ENCODE data around the gene LRRC31. TPM values are rescaled to one million over a fixed set of nuclear protein-coding genes. Genes with fewer than 3 reads are reported as not detected.

Gene LRRC31
- total and polyA plus RNA-seq, 2 of the 8 experiments (the other 6 are each of a cell fraction or from before 2014, with no cell fraction given), result not detected

GRCh38 chr3:169907476-169907875 is 37.7 kb upstream of the LRRC31 start:
- Histone ChIP-seq H4K5ac (ENCODE audit: insufficient read length, low read depth, low read length) (no peak overlapping the region), H3K27me3 (replicated peaks in 1 of 4; ENCODE audit: control insufficient read depth in 3 of 4, extremely low read depth in 1 of 4, insufficient read depth in 3 of 4, low read length in 3 of 4) (peaks cover 0 to 1% (median 0%) of the 10 kb centered on the region in 4 experiments; a peak in 1 of 7 replicates), H3K23ac (ENCODE audit: insufficient read length) (no peak overlapping the region), H3K79me1 (ENCODE audit: low read depth, low read length) (no peaks in the 10 kb centered on the region), H3K79me2 (ENCODE audit: control insufficient read depth in 1 of 2, insufficient read depth in 2 of 2, low read length in 2 of 2) (no peaks in the 10 kb centered on the region), H2AFZ (ENCODE audit: low read length) (no peak overlapping the region), H2BK15ac (ENCODE audit: low read length) (no peak overlapping the region), H3K9ac (replicated peaks in 1 of 4; ENCODE audit: extremely low read depth in 1 of 4, low read depth in 3 of 4, low read length in 3 of 4) (no peak overlapping the region), H4K8ac (ENCODE audit: extremely low read depth, insufficient read depth, low read length) (no peak overlapping the region), H3K4me3 (ENCODE audit: extremely low read depth in 1 of 4, insufficient read depth in 2 of 4, low read depth in 3 of 4, low read length in 4 of 4) (no peak overlapping the region), H3K9me3 (ENCODE audit: insufficient read depth in 2 of 2, low read depth in 1 of 2, low read length in 1 of 2) (peaks cover 3 to 11% of the 10 kb centered on the region in 2 experiments; a peak in 2 of 4 replicates), H2BK5ac (ENCODE audit: low read depth, low read length) (no peak overlapping the region), H3K14ac (ENCODE audit: insufficient read length) (no peak overlapping the region), H4K20me1 (replicated peaks in 1 of 2; ENCODE audit: control insufficient read depth in 1 of 2, insufficient read depth in 2 of 2, low read length in 2 of 2) (no peaks in the 10 kb centered on the region), H4K91ac (replicated peaks; ENCODE audit: insufficient read length, low read length) (no peak overlapping the region), H3K4me2 (ENCODE audit: insufficient read depth in 1 of 2, low read depth in 2 of 2, low read length in 2 of 2) (no peak overlapping the region), H2BK120ac (replicated peaks; ENCODE audit: low read depth, low read length) (no peak overlapping the region), H2BK20ac (ENCODE audit: low read length) (no peak overlapping the region), H2AK5ac (ENCODE audit: low read depth, low read length) (no peak overlapping the region), H3K4me1 (replicated peaks in 1 of 4; ENCODE audit: control insufficient read depth in 3 of 4, insufficient read depth in 4 of 4, low read length in 3 of 4) (peaks cover 0 to 3% (median 0%) of the 10 kb centered on the region in 4 experiments; a peak in 1 of 7 replicates), H3K23me2 (ENCODE audit: low read depth, low read length) (no peaks in the 10 kb centered on the region), H3K56ac (replicated peaks; ENCODE audit: insufficient read length, low read depth, low read length) (no peak overlapping the region), H3K18ac (ENCODE audit: extremely low read depth, low read length) (no peak overlapping the region), H2BK12ac (ENCODE audit: low read depth, low read length) (no peak overlapping the region), H3K27ac (ENCODE audit: low read depth, low read length) (no peak overlapping the region), H3K36me3 (ENCODE audit: control insufficient read depth in 2 of 4, insufficient read depth in 4 of 4, low read length in 3 of 4) (no peaks in the 10 kb centered on the region), H3K4ac (replicated peaks; ENCODE audit: insufficient read length, low read depth, low read length) (no peak overlapping the region)
- DNase-seq (ENCODE audit: low read depth in 1 of 2, low spot score in 2 of 2) (no peak), FAIRE-seq (no peak)
- ChIA-PET POLR2A (ENCODE audit: partially characterized antibody) (no interaction called here), CTCF (ENCODE audit: partially characterized antibody) (no interaction called here)
- TF ChIP-seq KDM1A (IDR thresholded peaks at IDR 0.05; ENCODE audit: borderline replicate concordance, low read length), result no peak
- no peak for TF ChIP-seq ZNF274 (IDR thresholded peaks at IDR 0.05; ENCODE audit: borderline replicate concordance, extremely low read depth, low read length)
- no peak for TF ChIP-seq CTCF (IDR thresholded peaks at IDR 0.05; ENCODE audit: control extremely low read depth in 1 of 3, insufficient read depth in 1 of 3, low read depth in 1 of 3, low read length in 3 of 3)
- TF ChIP-seq USF2 (IDR thresholded peaks at IDR 0.05; ENCODE audit: low read length), result no peak
- no peak for TF ChIP-seq KDM4A (IDR thresholded peaks at IDR 0.05; ENCODE audit: low read depth, low read length, severe bottlenecking)
- no peak for TF ChIP-seq SIN3A (conservative IDR thresholded peaks at IDR 0.05 in 1 of 2, IDR thresholded peaks at IDR 0.05 in 1 of 2; ENCODE audit: low read depth in 1 of 2, low read length in 2 of 2)
- no peak for TF ChIP-seq MAX (IDR thresholded peaks at IDR 0.05)
- TF ChIP-seq JUN (IDR thresholded peaks at IDR 0.05; ENCODE audit: low read depth, low read length), result no peak
- no peak for TF ChIP-seq BRCA1 (IDR thresholded peaks at IDR 0.05; ENCODE audit: low read depth, low read length)
- TF ChIP-seq TAF1 (IDR thresholded peaks at IDR 0.05; ENCODE audit: low read depth, low read length), result no peak
- TF ChIP-seq YY1 (IDR thresholded peaks at IDR 0.05; ENCODE audit: low read depth, low read length), result no peak
